Stomach (tissue), 4 donors: Measurements from ENCODE around the gene SCGB1D4.

Experiments used
- EP300 ChIP-seq: sonication (generic); formaldehyde crosslinking; IDR thresholded peaks from one replicate; pipeline ENCODE4 v1.6.1; 2017; ENCODE audit warnings: antibody characterized with exemption
- POLR2A ChIP-seq, 4 donors: fragments of 450-650 bp; IDR thresholded peaks; one replicate each; pipeline ENCODE4 v1.6.1; 2016; ENCODE audit warnings: antibody characterized with exemption in 4 of 4, control low read depth in 2 of 4, mild to moderate bottlenecking in 1 of 4, moderate library complexity in 1 of 4
- TF ChIP-seq, protein P1 (sequence below), 7 experiments: fragments of 450-650 bp in 4 of 7; fragments of 200-600 bp in 3 of 7; sonication (generic) in 3 of 7; IDR thresholded peaks; one replicate each; pipeline ENCODE4 v1.5.1; 2016 to 2019; ENCODE audit warnings: antibody characterized with exemption in 7 of 7, control low read depth in 2 of 7, mild to moderate bottlenecking in 1 of 7

DNA sequence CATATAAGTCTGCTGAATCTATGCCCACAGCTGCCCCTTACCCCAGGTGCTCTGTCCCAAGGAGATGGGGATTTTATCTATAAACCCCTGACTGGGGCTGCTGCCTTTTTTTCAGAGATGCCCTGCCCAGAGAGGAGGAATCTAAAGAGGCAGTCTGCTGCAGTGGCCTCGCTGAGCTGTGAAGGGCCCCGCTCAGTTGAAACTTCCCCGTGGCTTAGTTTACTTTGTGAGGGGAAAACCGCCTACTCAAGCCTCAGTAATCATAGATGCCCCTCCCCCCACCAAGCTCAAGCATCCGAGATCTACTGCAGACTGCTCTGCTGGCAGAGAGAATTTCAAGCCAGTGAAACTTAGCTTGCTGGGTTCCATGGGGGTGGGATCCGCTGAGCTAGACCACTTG lies 7.4 kb upstream of the SCGB1D4 start:
- no peak for TF ChIP-seq EP300
- TF ChIP-seq, protein P1, sequence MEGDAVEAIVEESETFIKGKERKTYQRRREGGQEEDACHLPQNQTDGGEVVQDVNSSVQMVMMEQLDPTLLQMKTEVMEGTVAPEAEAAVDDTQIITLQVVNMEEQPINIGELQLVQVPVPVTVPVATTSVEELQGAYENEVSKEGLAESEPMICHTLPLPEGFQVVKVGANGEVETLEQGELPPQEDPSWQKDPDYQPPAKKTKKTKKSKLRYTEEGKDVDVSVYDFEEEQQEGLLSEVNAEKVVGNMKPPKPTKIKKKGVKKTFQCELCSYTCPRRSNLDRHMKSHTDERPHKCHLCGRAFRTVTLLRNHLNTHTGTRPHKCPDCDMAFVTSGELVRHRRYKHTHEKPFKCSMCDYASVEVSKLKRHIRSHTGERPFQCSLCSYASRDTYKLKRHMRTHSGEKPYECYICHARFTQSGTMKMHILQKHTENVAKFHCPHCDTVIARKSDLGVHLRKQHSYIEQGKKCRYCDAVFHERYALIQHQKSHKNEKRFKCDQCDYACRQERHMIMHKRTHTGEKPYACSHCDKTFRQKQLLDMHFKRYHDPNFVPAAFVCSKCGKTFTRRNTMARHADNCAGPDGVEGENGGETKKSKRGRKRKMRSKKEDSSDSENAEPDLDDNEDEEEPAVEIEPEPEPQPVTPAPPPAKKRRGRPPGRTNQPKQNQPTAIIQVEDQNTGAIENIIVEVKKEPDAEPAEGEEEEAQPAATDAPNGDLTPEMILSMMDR (IDR thresholded peaks at IDR 0.05), result no peak
- TF ChIP-seq POLR2A (IDR thresholded peaks at IDR 0.05), result no peak
